GM18519 (cell line): Measurements from ENCODE around the gene CCDC88A.

Experiments
- ATAC-seq: cut with Tn5 transposase; IDR thresholded peaks from one replicate; pipeline ENCODE4 v1.9.1; 2021; ENCODE audit warnings: mild to moderate bottlenecking, moderate library complexity; ENCODE audit not compliant: unreplicated experiment, low FRiP score

CCDC88A gene

DNA sequence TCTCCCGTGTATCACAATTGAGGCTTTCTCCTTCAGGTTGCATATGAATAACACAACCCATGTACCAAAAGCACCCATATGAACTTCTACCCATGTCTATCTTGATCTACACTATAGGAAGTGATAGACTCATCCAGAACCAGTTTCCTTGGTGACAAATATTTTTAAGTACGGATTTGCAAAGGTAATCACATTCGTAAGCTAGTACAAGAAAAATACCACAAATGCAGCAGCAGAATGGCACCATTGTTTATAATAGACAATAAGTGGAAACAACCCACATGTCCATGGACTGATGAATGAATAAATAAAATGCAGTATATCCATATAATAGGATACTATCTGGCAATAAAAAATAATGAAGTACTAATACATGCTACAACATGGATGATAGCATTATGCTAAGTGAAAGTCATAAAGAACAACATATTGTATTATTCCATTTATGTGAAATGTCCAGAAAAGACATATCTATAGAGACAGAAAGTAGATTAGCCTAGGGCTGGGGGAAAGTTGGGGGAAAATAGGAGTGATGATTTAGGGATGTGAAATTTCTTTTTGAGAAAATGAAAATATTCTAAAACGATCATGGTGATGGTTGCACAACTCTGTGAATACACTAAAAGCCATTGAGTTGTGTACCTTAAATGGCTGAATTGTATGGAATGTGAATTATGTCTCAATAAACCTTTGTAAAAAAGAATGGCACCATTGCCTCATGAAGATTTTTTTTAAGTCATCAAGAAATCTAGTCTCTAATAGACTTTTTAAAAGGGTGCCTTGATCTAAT, 3.4 kb upstream of the CCDC88A start:
- ATAC-seq: no peak

DNA sequence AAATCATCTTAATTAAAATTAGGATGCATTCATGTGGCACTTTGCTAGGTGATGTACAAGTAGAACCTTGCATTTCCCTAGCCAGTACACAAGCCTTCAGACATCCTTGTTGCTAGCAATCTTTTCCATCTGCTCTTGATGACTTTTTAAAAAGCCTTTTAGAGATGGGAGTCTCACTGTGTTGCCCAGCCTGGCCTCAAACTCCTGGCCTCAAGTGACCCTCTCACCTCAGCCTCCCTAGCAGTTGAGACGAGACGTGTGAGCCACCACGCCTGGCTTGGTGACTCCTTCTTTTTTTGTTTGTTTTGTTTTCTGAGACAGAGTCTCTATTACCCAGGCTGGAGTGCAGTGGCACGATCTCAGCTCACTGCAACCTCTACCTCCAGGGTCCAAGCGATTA, 1.7 kb upstream of the CCDC88A start:
- no peak for ATAC-seq

GRCh38 chr2:55420871-55421270, 1.2 kb upstream of the CCDC88A start:
- no peak for ATAC-seq

DNA sequence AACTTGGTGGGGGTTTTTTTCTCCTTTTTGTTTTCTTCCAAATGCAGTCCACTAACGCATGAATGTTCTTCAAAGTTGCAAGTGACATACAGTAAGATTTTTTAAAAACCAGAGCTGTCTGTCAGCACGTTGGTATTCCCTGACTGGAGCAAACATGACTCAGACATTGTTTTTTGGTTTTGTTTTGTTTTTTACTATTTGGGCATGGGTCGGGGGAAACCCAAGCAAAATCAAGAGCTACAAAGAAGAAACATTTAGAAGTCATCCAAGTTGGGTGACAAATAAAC, 726 bp upstream of the CCDC88A start:
- ATAC-seq: no peak

DNA sequence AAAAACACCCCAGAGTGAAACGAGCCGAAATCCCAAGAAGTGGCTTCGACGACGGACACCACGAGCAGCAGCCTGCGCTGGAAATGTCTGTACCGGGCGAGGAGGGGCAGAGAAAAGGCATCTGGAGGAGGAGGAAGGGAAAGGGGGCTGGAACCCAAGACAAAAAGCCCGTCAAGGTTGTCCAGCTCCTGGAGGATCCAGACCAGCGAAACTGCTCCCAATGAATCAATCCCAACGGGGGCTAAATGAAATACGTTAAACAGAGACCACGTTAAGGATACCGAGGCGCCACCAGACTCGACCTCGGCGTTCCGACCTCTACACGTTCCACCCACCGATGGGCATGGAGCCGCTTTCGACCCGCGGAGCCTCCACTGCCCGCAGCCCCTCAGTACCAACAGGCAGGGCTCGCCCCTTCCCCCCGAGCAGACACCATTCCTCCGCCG, 400 bp downstream of the CCDC88A start:
- ATAC-seq: no peak

GRCh38 chr2:55418512-55419232, 984 bp downstream of the CCDC88A start:
- no peak for ATAC-seq

GRCh38 chr2:55418072-55418471, 1.6 kb downstream of the CCDC88A start:
- no peak for ATAC-seq

DNA sequence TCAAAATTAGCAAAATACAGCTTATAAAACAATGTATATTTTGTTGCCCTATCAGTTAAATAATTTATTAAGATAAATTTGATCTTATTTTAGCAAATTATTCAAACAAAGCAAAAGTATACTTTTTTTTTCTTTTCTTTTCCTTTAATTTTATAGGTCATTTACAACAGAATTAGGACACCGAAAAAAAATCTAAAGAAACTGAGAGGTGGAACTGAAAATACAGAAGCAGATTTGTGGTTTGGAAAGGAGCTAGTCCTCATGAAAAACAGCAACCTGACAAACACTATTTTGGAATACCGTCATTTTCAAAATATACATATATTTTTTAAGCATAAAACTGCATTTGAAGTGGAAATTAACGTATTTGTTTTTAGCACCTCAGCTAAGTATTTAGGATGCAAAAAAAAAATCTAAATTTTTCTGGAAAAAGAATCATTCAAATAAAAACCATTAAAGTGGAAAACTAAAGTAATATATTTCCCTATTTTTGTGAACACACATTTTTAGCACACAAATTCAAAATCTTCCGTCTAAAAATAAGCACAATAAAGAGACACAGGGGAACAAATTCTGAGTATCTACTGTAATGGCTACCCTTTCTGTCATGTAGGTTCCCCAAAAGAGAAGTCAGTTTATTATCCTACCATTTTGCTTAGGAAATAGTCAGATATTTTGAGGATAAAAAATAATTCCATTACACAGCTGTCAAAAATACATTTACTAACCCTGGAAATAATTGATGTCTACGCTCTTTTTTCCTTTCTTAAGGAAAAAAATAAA, 2.7 kb downstream of the CCDC88A start:
- no peak for ATAC-seq

GRCh38 chr2:55415300-55415699, 4.4 kb downstream of the CCDC88A start:
- no peak for ATAC-seq

DNA sequence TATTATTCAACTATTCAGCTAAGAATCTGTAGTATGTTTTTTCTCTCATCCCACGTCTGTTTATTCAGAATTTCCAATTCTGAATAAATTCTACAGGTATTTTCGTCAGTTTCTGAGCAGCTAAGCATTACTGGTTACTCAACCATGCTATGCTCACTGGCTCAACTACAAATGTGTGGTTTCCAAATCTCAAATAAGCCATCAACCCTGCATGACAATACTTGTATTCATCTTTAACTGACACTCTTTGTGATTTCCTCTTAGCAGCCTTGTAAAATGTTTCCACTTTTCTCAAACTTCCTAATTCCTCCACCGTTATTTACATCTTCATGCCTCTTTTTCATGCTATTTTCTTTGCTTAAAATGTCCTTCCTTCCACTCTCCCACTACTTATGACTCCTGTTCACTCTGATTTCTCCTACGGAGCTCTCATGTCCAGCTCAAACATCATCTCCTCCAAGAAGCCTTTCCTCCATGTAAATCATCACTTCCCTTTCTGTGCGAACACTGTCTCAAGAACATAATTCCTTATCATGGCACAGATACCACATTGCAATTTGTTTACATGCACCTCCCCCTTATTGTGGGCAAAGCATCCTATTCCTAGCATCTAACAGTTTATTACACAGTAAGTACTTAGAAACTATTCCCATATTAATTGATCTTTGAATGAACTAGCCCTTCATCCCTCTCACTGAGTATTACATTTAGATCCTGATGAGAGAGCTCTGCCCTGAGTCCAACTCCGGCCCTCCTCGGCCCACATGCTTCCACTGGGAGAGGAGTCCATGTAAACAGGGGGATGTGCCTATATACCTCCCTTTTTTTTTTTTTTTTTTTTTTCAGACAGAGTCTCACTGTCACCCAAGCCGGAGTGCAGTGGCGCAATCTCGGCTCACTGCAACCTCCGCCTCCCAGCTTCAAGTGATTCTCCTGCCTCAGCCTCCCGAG, 10.5 kb downstream of the CCDC88A start:
- ATAC-seq: no peak

DNA sequence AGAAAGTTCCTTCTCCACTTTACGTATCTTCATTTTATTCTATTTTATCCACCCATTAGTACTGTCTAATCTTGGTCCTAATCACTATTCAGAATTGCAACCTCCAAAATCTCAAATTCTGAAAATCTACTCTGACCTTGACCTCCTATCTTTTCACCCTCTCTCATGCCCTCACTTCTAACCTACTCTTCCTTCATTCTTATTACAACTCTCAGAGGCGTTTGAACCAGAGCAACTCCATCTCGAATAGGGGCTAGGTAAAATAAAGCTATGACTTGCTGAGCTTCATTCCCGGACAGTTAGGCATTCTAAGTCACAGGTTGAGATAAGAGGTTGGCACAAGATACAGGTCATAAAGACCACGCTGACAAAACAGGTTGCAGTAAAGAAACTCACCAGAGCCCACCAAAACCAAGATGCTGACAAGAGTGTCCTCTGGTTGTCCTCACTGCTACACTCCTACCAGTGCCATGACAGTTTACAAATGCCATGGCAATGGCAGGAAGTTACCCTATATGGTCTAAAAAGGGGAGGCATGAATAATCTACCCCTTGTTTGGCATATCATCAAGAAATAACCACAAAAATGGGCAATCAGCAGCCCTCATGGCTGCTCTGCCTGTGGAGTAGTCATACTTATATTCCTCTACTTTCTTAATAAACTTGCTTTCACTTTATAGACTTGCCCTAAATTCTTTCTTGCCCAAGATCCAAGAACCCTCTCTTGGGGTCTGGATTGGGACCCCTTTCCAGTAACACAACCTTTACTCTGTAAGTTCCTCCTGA, 11.4 kb downstream of the CCDC88A start:
- ATAC-seq: no peak

DNA sequence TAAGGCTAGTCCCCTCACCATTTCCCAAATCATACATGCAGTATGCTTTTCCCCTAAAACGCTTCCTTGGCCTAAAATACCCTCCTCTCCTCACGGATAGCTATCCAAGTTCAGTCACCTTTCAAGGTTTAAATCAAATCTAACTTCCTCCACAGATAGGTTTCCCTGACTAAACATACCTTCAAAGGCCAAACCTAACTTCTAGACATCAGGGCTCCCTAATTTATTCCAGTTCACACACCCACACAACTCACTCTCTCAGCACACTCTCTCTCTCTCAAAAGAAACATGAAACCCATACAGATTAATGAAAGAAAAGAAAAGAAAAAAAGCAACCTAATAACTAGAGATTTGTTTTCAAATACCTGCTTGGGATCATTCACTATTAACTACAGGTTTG, 14.5 kb downstream of the CCDC88A start:
- no peak for ATAC-seq

DNA sequence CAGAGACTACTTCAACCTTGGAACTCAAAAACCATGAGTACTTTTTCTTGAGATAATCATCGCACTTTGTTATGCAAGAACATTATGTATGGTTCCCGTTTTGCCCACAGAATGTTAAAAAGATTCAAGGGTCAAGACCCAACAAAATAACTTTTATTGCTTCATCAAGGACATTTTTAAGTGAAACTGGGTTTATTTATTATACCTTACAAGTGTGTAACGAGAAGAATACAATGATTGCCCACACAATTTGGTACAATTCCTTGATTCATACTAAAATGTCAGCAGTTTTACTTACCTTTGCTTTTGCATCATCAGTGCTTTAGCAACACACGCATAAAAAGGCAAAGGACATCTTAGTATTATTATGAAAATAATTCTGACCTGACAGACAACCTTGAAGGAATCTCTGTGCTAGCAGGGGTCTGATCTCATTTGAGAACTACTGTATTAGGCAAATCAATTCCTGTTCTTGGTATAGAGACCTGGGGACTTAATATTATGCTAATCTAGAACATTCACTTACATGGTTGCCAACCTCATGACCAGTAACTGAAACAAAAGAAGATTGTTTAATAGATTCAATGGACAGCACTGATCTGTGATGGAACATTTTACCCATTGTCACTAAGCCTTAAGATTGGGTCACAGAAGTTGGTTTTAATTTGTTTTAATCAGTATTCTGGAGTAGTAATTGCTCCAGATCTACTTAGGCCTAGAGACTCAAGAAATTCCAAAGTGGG, 16.2 kb downstream of the CCDC88A start:
- no peak for ATAC-seq

GRCh38 chr2:55401124-55401523, 18.5 kb downstream of the CCDC88A start:
- ATAC-seq: no peak

DNA sequence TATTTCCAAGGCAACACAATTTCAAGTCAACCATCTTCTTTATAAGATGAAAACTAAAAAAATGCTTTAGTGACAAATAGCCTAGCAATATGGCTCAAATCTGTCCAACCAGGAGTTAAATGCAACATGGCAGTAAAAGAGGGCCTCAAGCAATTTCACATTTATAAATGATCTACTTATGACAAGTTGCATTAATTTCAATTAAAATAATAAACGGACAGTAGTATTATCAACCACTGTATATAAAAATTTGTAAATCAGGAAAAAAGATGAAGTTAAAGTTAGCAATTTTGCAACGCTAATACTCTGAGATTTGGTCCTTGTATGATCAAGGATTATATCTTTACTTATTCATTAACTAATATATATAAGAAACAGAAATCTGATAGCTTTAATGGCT, 19.3 kb downstream of the CCDC88A start:
- no peak for ATAC-seq

GRCh38 chr2:55399815-55400214, 19.8 kb downstream of the CCDC88A start:
- no peak for ATAC-seq

DNA sequence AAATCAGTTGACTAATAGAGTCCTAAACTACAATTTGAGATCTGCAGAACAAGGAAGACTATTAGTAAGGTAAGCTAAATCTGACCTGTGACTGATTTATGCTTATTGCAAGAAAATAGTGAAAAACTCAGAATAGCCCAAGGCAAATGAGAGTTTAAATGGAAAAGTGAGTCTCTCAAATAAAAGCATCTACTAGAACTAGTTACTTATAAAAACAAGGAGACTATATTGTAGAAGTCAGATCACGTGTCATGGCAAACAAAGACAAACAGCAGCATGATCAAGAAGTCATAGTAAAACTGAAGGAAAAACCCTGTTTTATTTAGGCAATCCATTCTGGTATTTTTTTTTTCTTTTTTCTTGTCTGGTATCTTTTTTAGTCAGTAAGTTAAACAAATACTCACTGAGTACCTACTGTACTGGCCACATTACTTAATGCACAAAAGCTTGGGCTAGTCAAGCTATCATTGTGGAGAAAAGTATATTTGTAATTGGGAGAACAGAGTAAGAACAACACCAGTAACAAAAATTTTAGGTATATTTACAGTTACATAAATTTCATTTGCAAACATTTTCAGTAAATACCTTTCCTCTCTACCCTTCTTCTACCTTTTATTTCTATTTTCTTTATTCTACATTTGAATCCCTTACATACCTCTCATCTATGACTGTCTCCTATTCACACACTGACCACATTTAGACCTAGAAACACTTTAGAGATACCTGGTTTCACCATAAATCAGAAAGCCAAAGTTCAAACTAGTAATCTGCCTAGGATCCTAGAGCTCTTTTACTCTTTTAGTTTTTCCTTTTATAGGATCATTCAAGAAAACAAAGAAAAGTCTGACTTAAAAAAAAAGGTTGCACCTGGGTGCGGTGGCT, 23.7 kb downstream of the CCDC88A start:
- ATAC-seq: no peak
